K562 (cell line): Measurements from ENCODE around the gene SEC14L3. TPM values are rescaled to one million over a fixed set of nuclear protein-coding genes. Genes with fewer than 3 reads are reported as not detected.

ENCODE experiments used
- ADNP ChIP-seq: fragments of 200-800 bp; sonication (Bioruptor generic); IDR thresholded peaks from 2 replicates; pipeline ENCODE4 v1.6.1; 2016; ENCODE audit warnings: missing genetic modification characterization, missing compliant biosample characterization
- ASH1L ChIP-seq: fragments of 450-650 bp; IDR thresholded peaks from 2 replicates; pipeline ENCODE4 v1.6.1; 2018; ENCODE audit warnings: borderline replicate concordance, mild to moderate bottlenecking, low read depth; ENCODE audit not compliant: partially characterized antibody
- HMG20A ChIP-seq: fragments of 450-650 bp; formaldehyde crosslinking; conservative IDR thresholded peaks from 2 replicates; pipeline ENCODE4 v1.4.0; 2020; ENCODE audit warnings: mild to moderate bottlenecking, mixed read lengths
- KDM4B ChIP-seq, 2 experiments: fragments of 450-650 bp in 1 of 2; sonication (generic) in 1 of 2; IDR thresholded peaks; 2 replicates each; pipeline ENCODE4 v1.6.1; 2016 to 2017; ENCODE audit warnings: borderline replicate concordance in 2 of 2, antibody characterized with exemption in 1 of 2, low read depth in 1 of 2, mild to moderate bottlenecking in 1 of 2
- NFYB ChIP-seq: IDR thresholded peaks from 2 replicates; pipeline ENCODE4 v1.6.1; 2011; ENCODE audit warnings: mild to moderate bottlenecking, moderate library complexity; ENCODE audit not compliant: insufficient read length; ENCODE audit errors: extremely low read depth
- NONO ChIP-seq, 2 experiments: fragments of 200-400 bp in 1 of 2; fragments of 450-650 bp in 1 of 2; formaldehyde crosslinking in 1 of 2; IDR thresholded peaks; 2 replicates each; pipeline ENCODE4 v1.6.1; 2017; ENCODE audit warnings: low read depth in 2 of 2, mild to moderate bottlenecking in 2 of 2, moderate library complexity in 2 of 2, low read length in 1 of 2
- YY1 ChIP-seq, 3 experiments: IDR thresholded peaks; 2 replicates each; pipeline ENCODE4 v1.6.1; 2011; ENCODE audit warnings: low read length in 2 of 3, mild to moderate bottlenecking in 2 of 3, moderate library complexity in 2 of 3, borderline replicate concordance in 1 of 3, control low read depth in 1 of 3, low read depth in 1 of 3; ENCODE audit not compliant: insufficient read depth in 3 of 3, insufficient replicate concordance in 2 of 3, control insufficient read depth in 1 of 3, insufficient read length in 1 of 3; ENCODE audit errors: extremely low read depth in 1 of 3
- ZC3H4 ChIP-seq: sonication (generic); formaldehyde crosslinking; IDR thresholded peaks from 2 replicates; pipeline ENCODE4 v1.9.0; 2021; ENCODE audit warnings: missing genetic modification reagents, borderline replicate concordance
- ZNF408 ChIP-seq: fragments of 250-450 bp; sonication (Bioruptor Pico); IDR thresholded peaks from 2 replicates; pipeline ENCODE4 v1.4.0; 2020; ENCODE audit warnings: low read depth, mild to moderate bottlenecking, moderate library complexity
- ZNF551 ChIP-seq: fragments of 250-450 bp; sonication (Bioruptor Pico); IDR thresholded peaks from 2 replicates; pipeline ENCODE4 v1.5.0; 2021; ENCODE audit warnings: mild to moderate bottlenecking, moderate library complexity
- ZNF778 ChIP-seq: fragments of 450-650 bp; formaldehyde crosslinking; IDR thresholded peaks from 2 replicates; pipeline ENCODE4 v1.4.0; 2020; ENCODE audit warnings: mild to moderate bottlenecking, moderate library complexity
- ZSCAN29 ChIP-seq: fragments of 450-650 bp; IDR thresholded peaks from 2 replicates; pipeline ENCODE4 v1.6.1; 2017
- ZZZ3 ChIP-seq: fragments of 450-650 bp; IDR thresholded peaks from 2 replicates; pipeline ENCODE4 v1.6.1; 2016; ENCODE audit warnings: antibody characterized with exemption, mild to moderate bottlenecking, moderate library complexity
- polyA plus RNA-seq, 8 experiments: library from polyadenylated mRNA; depleted of rRNA in 4 of 8; stranded (reverse) in 5 of 8; unstranded in 3 of 8; fragments of >200 nt; fragmentation: Nextera tagmentation in 2 of 8; fragmentation: Illumina TruSeq in 1 of 8; extraction: Ambion mirVana in 2 of 8; extraction: Trizol in 1 of 8; gene quantifications; 2 replicates each; pipeline versions ENCODE4 v1.2.1 to v1.2.3, GENCODE V29; 2011 to 2014; ENCODE audit warnings: inconsistent platforms in 1 of 8, missing spikeins in 1 of 8
- total RNA-seq, 7 experiments: library from RNA; depleted of rRNA in 6 of 7; stranded (reverse); fragments of >200 nt in 6 of 7; fragmentation: Illumina TruSeq in 2 of 7; extraction: Trizol in 2 of 7; gene quantifications; 2 replicates each; pipeline versions ENCODE4 v1.2.1 to v1.2.3, GENCODE V29; 2011 to 2021; ENCODE audit warnings: low replicate concordance in 1 of 7
- TF ChIP-seq, protein P1 (sequence below): fragments of 450-650 bp; IDR thresholded peaks from 2 replicates; pipeline ENCODE4 v1.6.1; 2016; ENCODE audit warnings: low read depth
- TF ChIP-seq, protein P2 (sequence below): fragments of 450-650 bp; IDR thresholded peaks from 2 replicates; pipeline ENCODE4 v1.6.1; 2016
- TF ChIP-seq, protein P3 (sequence below): fragments of 250-450 bp; sonication (Bioruptor Pico); IDR thresholded peaks from 2 replicates; pipeline ENCODE4 v1.5.0; 2021; ENCODE audit warnings: mild to moderate bottlenecking, borderline replicate concordance

The SEC14L3 gene
- total and polyA plus RNA-seq, 9 of the 15 experiments (the other 6 are each of a cell fraction or from before 2014, with no cell fraction given) = not detected

DNA sequence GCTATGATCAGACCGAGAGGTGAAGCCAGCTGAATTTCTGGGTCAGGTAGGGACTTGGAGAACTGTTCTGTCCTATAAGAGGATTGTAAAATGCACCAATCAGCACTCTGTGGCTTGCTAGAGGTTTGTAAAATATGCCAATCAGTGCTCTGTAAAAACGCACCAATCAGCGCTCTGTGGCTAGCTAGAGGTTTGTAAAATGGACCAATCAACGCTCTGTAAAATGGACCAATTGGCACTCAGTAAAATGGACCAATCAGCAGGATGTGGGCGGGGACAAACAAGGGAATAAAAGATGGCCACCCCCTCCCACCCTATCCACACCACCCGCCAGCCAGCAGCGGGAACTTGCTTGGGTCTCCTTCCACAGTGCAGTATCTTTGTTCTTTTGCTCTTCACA lies 40.1 kb upstream of the SEC14L3 start (continued):
- TF ChIP-seq ZSCAN29 (no peak), ZZZ3 (no peak), ADNP (tag) (no peak), YY1 (IDR thresholded peaks at IDR 0.05; ENCODE audit: borderline replicate concordance in 1 of 3, control insufficient read depth in 1 of 3, extremely low read depth in 1 of 3, insufficient read depth in 3 of 3, insufficient read length in 1 of 3, insufficient replicate concordance in 2 of 3, low read depth in 1 of 3, low read length in 2 of 3) (peak in 1 of 3 experiments; percentile 47), ZNF551 (CRISPR knock-in tag) (no peak), ZC3H4 (no peak), ZNF778 (CRISPR knock-in tag) (no peak), ASH1L (peak; percentile 58), NFYB (peak; percentile 94), ZNF408 (CRISPR knock-in tag) (no peak), HMG20A (CRISPR knock-in tag) (no peak), KDM4B (IDR thresholded peaks at IDR 0.05; ENCODE audit: borderline replicate concordance in 2 of 2, low read depth in 1 of 2) (no peak), NONO (IDR thresholded peaks at IDR 0.05; ENCODE audit: low read depth in 2 of 2, low read length in 1 of 2) (no peak)
- TF ChIP-seq, protein P1, sequence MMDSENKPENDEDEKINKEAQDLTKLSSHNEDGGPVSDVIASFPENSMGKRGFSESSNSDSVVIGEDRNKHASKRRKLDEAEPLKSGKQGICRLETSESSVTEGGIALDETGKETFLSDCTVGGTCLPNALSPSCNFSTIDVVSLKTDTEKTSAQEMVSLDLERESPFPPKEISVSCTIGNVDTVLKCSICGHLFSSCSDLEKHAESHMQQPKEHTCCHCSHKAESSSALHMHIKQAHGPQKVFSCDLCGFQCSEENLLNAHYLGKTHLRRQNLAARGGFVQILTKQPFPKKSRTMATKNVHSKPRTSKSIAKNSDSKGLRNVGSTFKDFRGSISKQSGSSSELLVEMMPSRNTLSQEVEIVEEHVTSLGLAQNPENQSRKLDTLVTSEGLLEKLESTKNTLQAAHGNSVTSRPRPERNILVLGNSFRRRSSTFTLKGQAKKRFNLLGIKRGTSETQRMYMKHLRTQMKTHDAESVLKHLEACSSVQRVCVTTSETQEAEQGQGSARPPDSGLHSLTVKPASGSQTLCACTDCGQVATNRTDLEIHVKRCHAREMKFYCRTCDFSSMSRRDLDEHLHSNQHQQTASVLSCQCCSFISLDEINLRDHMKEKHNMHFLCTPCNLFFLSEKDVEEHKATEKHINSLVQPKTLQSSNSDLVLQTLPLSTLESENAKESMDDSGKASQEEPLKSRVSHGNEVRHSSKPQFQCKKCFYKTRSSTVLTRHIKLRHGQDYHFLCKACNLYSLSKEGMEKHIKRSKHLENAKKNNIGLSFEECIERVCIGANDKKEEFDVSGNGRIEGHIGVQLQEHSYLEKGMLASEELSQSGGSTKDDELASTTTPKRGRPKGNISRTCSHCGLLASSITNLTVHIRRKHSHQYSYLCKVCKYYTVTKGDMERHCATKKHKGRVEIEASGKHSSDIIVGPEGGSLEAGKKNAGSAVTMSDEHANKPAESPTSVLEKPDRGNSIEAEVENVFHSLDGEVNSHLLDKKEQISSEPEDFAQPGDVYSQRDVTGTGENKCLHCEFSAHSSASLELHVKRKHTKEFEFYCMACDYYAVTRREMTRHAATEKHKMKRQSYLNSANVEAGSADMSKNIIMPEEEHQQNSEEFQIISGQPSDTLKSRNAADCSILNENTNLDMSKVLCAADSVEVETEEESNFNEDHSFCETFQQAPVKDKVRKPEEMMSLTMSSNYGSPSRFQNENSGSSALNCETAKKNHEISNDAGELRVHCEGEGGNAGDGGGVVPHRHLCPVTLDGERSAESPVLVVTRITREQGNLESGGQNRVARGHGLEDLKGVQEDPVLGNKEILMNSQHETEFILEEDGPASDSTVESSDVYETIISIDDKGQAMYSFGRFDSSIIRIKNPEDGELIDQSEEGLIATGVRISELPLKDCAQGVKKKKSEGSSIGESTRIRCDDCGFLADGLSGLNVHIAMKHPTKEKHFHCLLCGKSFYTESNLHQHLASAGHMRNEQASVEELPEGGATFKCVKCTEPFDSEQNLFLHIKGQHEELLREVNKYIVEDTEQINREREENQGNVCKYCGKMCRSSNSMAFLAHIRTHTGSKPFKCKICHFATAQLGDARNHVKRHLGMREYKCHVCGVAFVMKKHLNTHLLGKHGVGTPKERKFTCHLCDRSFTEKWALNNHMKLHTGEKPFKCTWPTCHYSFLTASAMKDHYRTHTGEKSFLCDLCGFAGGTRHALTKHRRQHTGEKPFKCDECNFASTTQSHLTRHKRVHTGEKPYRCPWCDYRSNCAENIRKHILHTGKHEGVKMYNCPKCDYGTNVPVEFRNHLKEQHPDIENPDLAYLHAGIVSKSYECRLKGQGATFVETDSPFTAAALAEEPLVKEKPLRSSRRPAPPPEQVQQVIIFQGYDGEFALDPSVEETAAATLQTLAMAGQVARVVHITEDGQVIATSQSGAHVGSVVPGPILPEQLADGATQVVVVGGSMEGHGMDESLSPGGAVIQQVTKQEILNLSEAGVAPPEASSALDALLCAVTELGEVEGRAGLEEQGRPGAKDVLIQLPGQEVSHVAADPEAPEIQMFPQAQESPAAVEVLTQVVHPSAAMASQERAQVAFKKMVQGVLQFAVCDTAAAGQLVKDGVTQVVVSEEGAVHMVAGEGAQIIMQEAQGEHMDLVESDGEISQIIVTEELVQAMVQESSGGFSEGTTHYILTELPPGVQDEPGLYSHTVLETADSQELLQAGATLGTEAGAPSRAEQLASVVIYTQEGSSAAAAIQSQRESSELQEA = no peak
- TF ChIP-seq, protein P2, sequence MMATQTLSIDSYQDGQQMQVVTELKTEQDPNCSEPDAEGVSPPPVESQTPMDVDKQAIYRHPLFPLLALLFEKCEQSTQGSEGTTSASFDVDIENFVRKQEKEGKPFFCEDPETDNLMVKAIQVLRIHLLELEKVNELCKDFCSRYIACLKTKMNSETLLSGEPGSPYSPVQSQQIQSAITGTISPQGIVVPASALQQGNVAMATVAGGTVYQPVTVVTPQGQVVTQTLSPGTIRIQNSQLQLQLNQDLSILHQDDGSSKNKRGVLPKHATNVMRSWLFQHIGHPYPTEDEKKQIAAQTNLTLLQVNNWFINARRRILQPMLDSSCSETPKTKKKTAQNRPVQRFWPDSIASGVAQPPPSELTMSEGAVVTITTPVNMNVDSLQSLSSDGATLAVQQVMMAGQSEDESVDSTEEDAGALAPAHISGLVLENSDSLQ = no peak
- TF ChIP-seq, protein P3, sequence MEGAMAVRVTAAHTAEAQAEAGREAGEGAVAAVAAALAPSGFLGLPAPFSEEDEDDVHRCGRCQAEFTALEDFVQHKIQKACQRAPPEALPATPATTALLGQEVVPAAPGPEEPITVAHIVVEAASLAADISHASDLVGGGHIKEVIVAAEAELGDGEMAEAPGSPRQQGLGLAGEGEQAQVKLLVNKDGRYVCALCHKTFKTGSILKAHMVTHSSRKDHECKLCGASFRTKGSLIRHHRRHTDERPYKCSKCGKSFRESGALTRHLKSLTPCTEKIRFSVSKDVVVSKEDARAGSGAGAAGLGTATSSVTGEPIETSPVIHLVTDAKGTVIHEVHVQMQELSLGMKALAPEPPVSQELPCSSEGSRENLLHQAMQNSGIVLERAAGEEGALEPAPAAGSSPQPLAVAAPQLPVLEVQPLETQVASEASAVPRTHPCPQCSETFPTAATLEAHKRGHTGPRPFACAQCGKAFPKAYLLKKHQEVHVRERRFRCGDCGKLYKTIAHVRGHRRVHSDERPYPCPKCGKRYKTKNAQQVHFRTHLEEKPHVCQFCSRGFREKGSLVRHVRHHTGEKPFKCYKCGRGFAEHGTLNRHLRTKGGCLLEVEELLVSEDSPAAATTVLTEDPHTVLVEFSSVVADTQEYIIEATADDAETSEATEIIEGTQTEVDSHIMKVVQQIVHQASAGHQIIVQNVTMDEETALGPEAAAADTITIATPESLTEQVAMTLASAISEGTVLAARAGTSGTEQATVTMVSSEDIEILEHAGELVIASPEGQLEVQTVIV = no peak
